Lower leg skin (tissue), 3 donors: ENCODE data around the gene KLC4.

ENCODE experiments used
- POLR2A ChIP-seq, 2 donors: fragments of 450-650 bp; IDR thresholded peaks; one replicate each; pipeline ENCODE4 v1.6.1; 2016 to 2017; ENCODE audit warnings: antibody characterized with exemption in 2 of 2, mild to moderate bottlenecking in 1 of 2, moderate library complexity in 1 of 2
- TF ChIP-seq, protein P1 (sequence below), 3 donors: fragments of 450-650 bp; IDR thresholded peaks; one replicate each; pipeline ENCODE4 v1.5.1; 2016; ENCODE audit warnings: antibody characterized with exemption in 3 of 3, mild to moderate bottlenecking in 3 of 3, moderate library complexity in 2 of 3

GRCh38 chr6:43034190-43034525 lies 25.3 kb upstream of the KLC4 start:
- TF ChIP-seq, protein P1, sequence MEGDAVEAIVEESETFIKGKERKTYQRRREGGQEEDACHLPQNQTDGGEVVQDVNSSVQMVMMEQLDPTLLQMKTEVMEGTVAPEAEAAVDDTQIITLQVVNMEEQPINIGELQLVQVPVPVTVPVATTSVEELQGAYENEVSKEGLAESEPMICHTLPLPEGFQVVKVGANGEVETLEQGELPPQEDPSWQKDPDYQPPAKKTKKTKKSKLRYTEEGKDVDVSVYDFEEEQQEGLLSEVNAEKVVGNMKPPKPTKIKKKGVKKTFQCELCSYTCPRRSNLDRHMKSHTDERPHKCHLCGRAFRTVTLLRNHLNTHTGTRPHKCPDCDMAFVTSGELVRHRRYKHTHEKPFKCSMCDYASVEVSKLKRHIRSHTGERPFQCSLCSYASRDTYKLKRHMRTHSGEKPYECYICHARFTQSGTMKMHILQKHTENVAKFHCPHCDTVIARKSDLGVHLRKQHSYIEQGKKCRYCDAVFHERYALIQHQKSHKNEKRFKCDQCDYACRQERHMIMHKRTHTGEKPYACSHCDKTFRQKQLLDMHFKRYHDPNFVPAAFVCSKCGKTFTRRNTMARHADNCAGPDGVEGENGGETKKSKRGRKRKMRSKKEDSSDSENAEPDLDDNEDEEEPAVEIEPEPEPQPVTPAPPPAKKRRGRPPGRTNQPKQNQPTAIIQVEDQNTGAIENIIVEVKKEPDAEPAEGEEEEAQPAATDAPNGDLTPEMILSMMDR (IDR thresholded peaks at IDR 0.05) = no peak
- no peak for TF ChIP-seq POLR2A (IDR thresholded peaks at IDR 0.05)
